Measurements from ENCODE around the gene ETV5.
"Not testable (repeated sequence)": the region's sequence is repeated elsewhere in the genome, so short reads cannot be mapped to it uniquely, and the experiment has no call there.

The ETV5 gene

GRCh38 chr3:186067360-186068242 is 41.3 kb downstream of the ETV5 start:
- DNase-seq (ENCODE audit: low read depth, low spot score) = no peak

GRCh38 chr3:186060222-186060621 is 48.7 kb downstream of the ETV5 start:
- DNase-seq (ENCODE audit: low read depth, low spot score) = no peak

- DNase-seq (ENCODE audit: low read depth, low spot score) = no peak
These were observed 49.7 kb downstream of the ETV5 start for GRCh38 chr3:186059192-186059591.

- DNase-seq (ENCODE audit: low read depth, low spot score) = no peak
These were observed 50.7 kb downstream of the ETV5 start for GRCh38 chr3:186058225-186058624.

GRCh38 chr3:186057594-186057993 is 51.3 kb downstream of the ETV5 start:
- peak; percentile 18 for DNase-seq (ENCODE audit: low read depth, low spot score)

- DNase-seq (ENCODE audit: low read depth, low spot score) = no peak
These were observed 54.0 kb downstream of the ETV5 start for GRCh38 chr3:186054792-186055352.

GRCh38 chr3:186053954-186054791 is 54.7 kb downstream of the ETV5 start:
- DNase-seq (ENCODE audit: low read depth, low spot score) = no peak

GRCh38 chr3:186052096-186052840 is 56.6 kb downstream of the ETV5 start:
- no peak for DNase-seq (ENCODE audit: low read depth, low spot score)

GRCh38 chr3:186049001-186049400 is 59.9 kb downstream of the ETV5 start:
- no peak for DNase-seq (ENCODE audit: low read depth, low spot score)

- no peak for DNase-seq (ENCODE audit: low read depth, low spot score)
These were observed 60.8 kb downstream of the ETV5 start for GRCh38 chr3:186048119-186048518.

- DNase-seq (ENCODE audit: low read depth, low spot score) = no peak
These were observed 62.1 kb downstream of the ETV5 start for GRCh38 chr3:186046838-186047237.

- DNase-seq (ENCODE audit: low read depth, low spot score) = no peak
These were observed 63.9 kb downstream of the ETV5 start for GRCh38 chr3:186044968-186045367.

- DNase-seq (ENCODE audit: low read depth, low spot score) = no peak
These were observed 64.5 kb downstream of the ETV5 start for GRCh38 chr3:186044427-186044826.

GRCh38 chr3:186042521-186043202 is 66.2 kb downstream of the ETV5 start:
- no peak for DNase-seq (ENCODE audit: low read depth, low spot score)

- no peak for DNase-seq (ENCODE audit: low read depth, low spot score)
These were observed 66.9 kb downstream of the ETV5 start for GRCh38 chr3:186042036-186042435.

- DNase-seq (ENCODE audit: low read depth, low spot score) = no peak
These were observed 70.5 kb downstream of the ETV5 start for GRCh38 chr3:186038360-186038759.

- DNase-seq (ENCODE audit: low read depth, low spot score) = no peak
These were observed 73.6 kb downstream of the ETV5 start for GRCh38 chr3:186035277-186035676.

GRCh38 chr3:186032321-186032720 is 76.6 kb downstream of the ETV5 start:
- no peak for DNase-seq (ENCODE audit: low read depth, low spot score)

GRCh38 chr3:186025993-186026392 is 82.9 kb downstream of the ETV5 start:
- not testable (repeated sequence) for DNase-seq (ENCODE audit: low read depth, low spot score)

GRCh38 chr3:186025161-186025560 is 83.7 kb downstream of the ETV5 start:
- no peak for DNase-seq (ENCODE audit: low read depth, low spot score)

- DNase-seq (ENCODE audit: low read depth, low spot score) = no peak
These were observed 84.7 kb downstream of the ETV5 start for GRCh38 chr3:186024210-186024609.
